A673 (cell line): Measurements from ENCODE around the gene SFN. TPM values are rescaled to one million over a fixed set of nuclear protein-coding genes. Genes with fewer than 3 reads are reported as not detected.

ENCODE experiments used
- BruUV-seq: library from RNA; stranded (reverse); fragments of 400-500 nt; replicated peaks from 2 replicates; lab custom pipeline; 2021; lab: Mats Ljungman, UMichigan
- CTCF ChIA-PET: fragments of 300-600 bp; sonication (Branson Sonifier 250); formaldehyde crosslinking; loops from one replicate; lab custom pipeline; 2022; ENCODE audit warnings: antibody characterized with exemption; lab: Charles Lee
- POLR2A ChIA-PET: fragments of 300-600 bp; sonication (Branson Sonifier 250); formaldehyde crosslinking; loops from one replicate; lab custom pipeline; 2022; ENCODE audit warnings: antibody characterized with exemption; ENCODE audit not compliant: low non-redundant PET; lab: Charles Lee
- DNase-seq: peaks from one replicate; pipeline ENCODE4 v3.0.0-alpha.2; 2015; ENCODE audit warnings: low spot score
- H3K27ac ChIP-seq: fragments of 200-600 bp; sonication (generic); 2 replicates; pipeline ENCODE4 v1.5.1; 2016; ENCODE audit warnings: mixed run types, low read depth, mild to moderate bottlenecking, mixed read lengths, antibody characterized with exemption, low read length; ENCODE audit not compliant: poor library complexity, severe bottlenecking
- H3K27me3 ChIP-seq: fragments of 200-600 bp; sonication (generic); replicated peaks from 2 replicates; pipeline ENCODE4 v1.6.1; 2017; ENCODE audit warnings: mixed run types, low read depth, mild to moderate bottlenecking, mixed read lengths, antibody characterized with exemption, low read length; ENCODE audit not compliant: insufficient read depth, poor library complexity
- H3K36me3 ChIP-seq: fragments of 200-600 bp; sonication (generic); 2 replicates; pipeline ENCODE4 v1.6.1; 2016; ENCODE audit warnings: mixed run types, mild to moderate bottlenecking, mixed read lengths, antibody characterized with exemption, low read length; ENCODE audit not compliant: insufficient read depth, poor library complexity, severe bottlenecking
- H3K4me1 ChIP-seq: fragments of 200-600 bp; sonication (generic); 2 replicates; pipeline ENCODE4 v1.6.1; 2017; ENCODE audit warnings: mixed run types, mild to moderate bottlenecking, mixed read lengths, antibody characterized with exemption, low read length; ENCODE audit not compliant: insufficient read depth, poor library complexity, severe bottlenecking
- H3K4me3 ChIP-seq: fragments of 200-600 bp; sonication (generic); 2 replicates; pipeline ENCODE4 v1.5.1; 2016; ENCODE audit warnings: low read depth, mixed run types, mild to moderate bottlenecking, mixed read lengths, low read length; ENCODE audit not compliant: poor library complexity, severe bottlenecking
- H3K9me3 ChIP-seq: fragments of 200-600 bp; sonication (generic); 2 replicates; pipeline ENCODE4 v1.6.1; 2016; ENCODE audit warnings: mixed run types, low read depth, mild to moderate bottlenecking, mixed read lengths, antibody characterized with exemption, low read length; ENCODE audit not compliant: poor library complexity, severe bottlenecking
- CTCF ChIP-seq: fragments of 300-800, 200-600 bp; sonication (generic); conservative IDR thresholded peaks from 2 replicates; pipeline ENCODE4 v1.5.1; 2017; ENCODE audit warnings: low read depth, mild to moderate bottlenecking, antibody characterized with exemption, low read length, moderate library complexity, mixed read lengths
- EZH2 ChIP-seq: fragments of 200-600 bp; sonication (generic); IDR thresholded peaks from 2 replicates; pipeline ENCODE4 v1.6.1; 2017; ENCODE audit warnings: borderline replicate concordance, low read depth, mild to moderate bottlenecking, mixed read lengths, antibody characterized with exemption, low read length; ENCODE audit not compliant: poor library complexity, severe bottlenecking
- intact Hi-C: fragments of 100-400 bp; cut with micrococcal nuclease; formaldehyde crosslinking; loops from one replicate; pipeline ENCODE4 v1.10.0; 2022; ENCODE audit not compliant: unreplicated experiment
- total RNA-seq: library from RNA; stranded (reverse); gene quantifications from 2 replicates; pipeline ENCODE4 v1.2.3, GENCODE V29; 2021

Gene SFN
- total RNA-seq, 1 experiment from 2014 or later, result not detected

- H3K36me3 ChIP-seq, result no peaks in the 10 kb centered on the region
- no peaks in the 10 kb centered on the region for H3K27me3 ChIP-seq
- BruUV-seq, result no TSS peak
- no peaks in the 10 kb centered on the region for H3K9me3 ChIP-seq
- intact Hi-C loops, result no loop called here
- H3K27ac ChIP-seq, result no peak overlapping the region
- TF ChIP-seq CTCF (no peak), EZH2 (no peak)
- DNase-seq, result no peak
- no peaks in the 10 kb centered on the region for H3K4me1 ChIP-seq
- CTCF ChIA-PET, result no interaction called here
- no peak overlapping the region for H3K4me3 ChIP-seq
- POLR2A ChIA-PET, result no interaction called here
These were observed 47.0 kb downstream of the SFN start for GRCh38 chr1:26909951-26910342.

- POLR2A ChIA-PET, result no interaction called here
- CTCF ChIA-PET, result no interaction called here
- no peak for DNase-seq
- Histone ChIP-seq H3K36me3 (no peaks in the 10 kb centered on the region), H3K9me3 (no peaks in the 10 kb centered on the region), H3K4me3 (no peak overlapping the region), H3K4me1 (no peaks in the 10 kb centered on the region), H3K27ac (no peak overlapping the region), H3K27me3 (no peaks in the 10 kb centered on the region)
- intact Hi-C loops, result no loop called here
- TF ChIP-seq EZH2 (no peak), CTCF (no peak)
- BruUV-seq, result no TSS peak
These were observed 47.6 kb downstream of the SFN start for GRCh38 chr1:26910343-26911160.

- no TSS peak for BruUV-seq
- CTCF ChIA-PET, result no interaction called here
These were observed 48.6 kb downstream of the SFN start for GRCh38 chr1:26911399-26912146.

More at GRCh38 chr1:26911399-26912146, 48.6 kb downstream of the SFN start:
- TF ChIP-seq CTCF (no peak), EZH2 (no peak)
- Histone ChIP-seq H3K4me1 (no peaks in the 10 kb centered on the region), H3K27me3 (no peaks in the 10 kb centered on the region), H3K27ac (no peak overlapping the region), H3K4me3 (no peak overlapping the region), H3K9me3 (no peaks in the 10 kb centered on the region), H3K36me3 (no peaks in the 10 kb centered on the region)
- POLR2A ChIA-PET, result no interaction called here
- intact Hi-C loops, result no loop called here
- no peak for DNase-seq
